Fibroblast of skin of left quadriceps (primary cell): Measurements from ENCODE around the gene CAPZA1.

Source experiments
- DNase-seq, 2 experiments: peaks; one replicate each; pipeline ENCODE4 v3.0.0-alpha.2; 2013; ENCODE audit warnings: low read depth in 2 of 2

The CAPZA1 gene

DNA sequence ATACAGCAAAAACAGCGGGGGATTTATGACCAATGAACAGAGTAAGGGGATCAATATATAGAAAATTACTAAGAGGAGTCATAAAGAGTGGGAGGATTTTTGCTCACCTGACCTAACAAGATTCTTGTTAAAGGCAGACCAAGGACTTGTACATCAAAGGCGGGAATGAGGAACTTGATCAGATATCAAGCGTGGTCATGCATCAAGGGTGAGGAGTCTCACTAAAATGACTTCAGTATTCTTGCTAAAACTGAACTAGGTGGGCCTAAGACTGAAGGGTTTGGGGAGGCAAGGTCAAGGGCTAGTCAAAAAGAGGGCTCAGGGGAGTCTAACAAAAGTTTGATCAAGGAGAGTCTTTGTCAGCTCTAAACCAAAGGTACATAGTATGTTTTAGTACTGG is 56.9 kb downstream of the CAPZA1 start:
- DNase-seq: no peak

DNA sequence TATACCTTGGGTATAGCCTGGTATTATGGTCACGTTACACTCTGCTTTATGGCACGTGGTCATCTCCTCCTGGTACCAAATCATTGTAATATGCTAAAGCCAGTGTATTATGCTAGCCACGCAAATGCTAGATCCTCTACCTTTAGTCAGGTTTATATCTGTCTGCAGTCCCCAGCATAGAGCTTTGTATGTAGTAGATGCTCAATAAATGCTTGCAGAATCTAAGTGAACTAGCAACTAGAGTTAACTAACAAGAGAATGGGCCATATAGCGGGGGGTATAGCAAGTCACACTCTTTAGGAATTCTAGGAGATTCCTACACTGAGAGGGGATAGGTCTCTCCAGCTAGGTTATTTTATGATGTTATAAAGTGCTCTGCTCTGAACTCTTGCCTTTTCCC is 57.9 kb downstream of the CAPZA1 start:
- DNase-seq: no peak

- no peak for DNase-seq
Observed at GRCh38 chr1:112678605-112679004, 59.0 kb downstream of the CAPZA1 start.

DNA sequence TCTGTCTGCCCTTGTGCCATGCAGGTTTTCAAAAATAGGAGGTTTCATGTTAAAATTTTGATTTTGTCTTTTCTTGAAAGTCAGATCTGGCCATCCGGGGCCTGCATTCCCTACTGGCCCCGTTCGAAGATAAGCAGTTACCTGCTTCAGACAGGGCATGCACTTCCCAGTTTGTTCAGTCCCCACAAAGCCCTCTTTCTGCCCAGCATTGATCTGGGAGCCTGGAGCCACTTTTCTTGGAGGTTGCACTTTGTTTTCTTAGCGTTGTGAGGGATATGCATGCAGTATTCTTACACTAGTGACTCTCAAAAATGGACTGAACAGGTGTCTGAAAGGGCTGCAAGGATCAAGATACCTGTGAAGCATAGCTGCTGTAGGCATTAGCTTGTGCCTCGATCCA is 66.3 kb downstream of the CAPZA1 start:
- no peak for DNase-seq

GRCh38 chr1:112686417-112686816 is 66.8 kb downstream of the CAPZA1 start:
- DNase-seq: no peak

DNA sequence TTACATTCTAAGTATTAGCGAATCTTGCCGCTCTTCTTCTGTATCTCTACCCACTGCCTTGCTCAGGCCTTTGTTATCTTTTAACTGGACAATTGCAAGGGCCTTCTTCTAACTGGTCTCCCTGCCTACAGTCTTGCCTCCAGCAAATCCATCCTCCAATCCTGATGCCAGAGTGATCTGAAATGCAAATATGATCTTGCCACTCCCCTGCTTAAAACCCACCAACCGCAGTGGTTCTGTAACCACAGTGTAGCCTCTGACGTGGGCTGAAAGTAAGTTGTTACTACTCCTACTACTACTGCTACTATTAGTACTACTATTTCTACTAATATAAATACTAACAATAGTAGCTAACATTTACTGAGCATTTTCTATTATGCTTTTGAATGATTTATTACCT is 67.2 kb downstream of the CAPZA1 start:
- no peak for DNase-seq

DNA sequence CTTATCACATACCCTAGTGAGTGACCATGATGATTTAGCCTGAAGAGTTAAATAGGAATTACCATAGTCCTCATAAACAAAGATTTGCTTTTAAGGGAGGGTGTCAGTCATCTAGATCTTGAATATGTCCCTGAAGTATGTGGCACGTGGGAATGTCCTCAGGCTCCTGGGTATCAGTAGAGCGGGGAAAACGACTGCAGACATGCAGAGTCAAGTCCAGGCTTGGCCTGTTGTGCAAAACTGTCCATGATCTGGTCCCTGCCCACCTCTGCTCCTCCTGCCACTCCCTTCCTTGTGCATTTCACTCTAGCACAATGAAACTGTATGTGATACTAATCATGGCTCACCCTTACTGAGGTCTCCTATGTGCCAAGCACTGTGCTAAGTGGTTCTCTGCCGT is 67.7 kb downstream of the CAPZA1 start:
- DNase-seq: no peak

GRCh38 chr1:112687785-112688496 is 68.3 kb downstream of the CAPZA1 start:
- no peak for DNase-seq

GRCh38 chr1:112688781-112689193 is 69.2 kb downstream of the CAPZA1 start:
- DNase-seq: no peak

GRCh38 chr1:112689196-112689841 is 69.7 kb downstream of the CAPZA1 start:
- DNase-seq: no peak

- DNase-seq: no peak
Observed at GRCh38 chr1:112689842-112690237, 70.2 kb downstream of the CAPZA1 start.

DNA sequence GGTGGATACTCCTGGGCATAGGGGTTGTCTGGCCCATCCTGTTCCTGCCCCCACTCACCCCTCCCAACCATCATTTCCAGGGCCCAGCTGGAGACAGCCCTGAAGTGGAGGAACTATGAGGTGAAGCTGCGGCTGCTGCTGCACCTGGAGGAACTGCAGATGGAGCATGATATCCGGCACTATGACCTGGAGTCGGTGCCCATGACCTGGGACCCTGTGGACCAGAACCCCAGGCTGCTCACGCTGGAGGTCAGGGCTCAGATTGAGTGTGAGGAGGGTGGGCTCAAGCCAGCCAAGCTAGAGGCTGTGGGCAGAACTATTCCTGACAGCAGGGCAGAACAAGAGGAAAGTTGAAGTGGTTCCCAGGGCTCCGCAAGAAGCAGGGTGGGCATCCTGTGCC is 73.0 kb downstream of the CAPZA1 start:
- DNase-seq: no peak

- DNase-seq: no peak
Observed at GRCh38 chr1:112693821-112694220, 74.2 kb downstream of the CAPZA1 start.

- no peak for DNase-seq
Observed at GRCh38 chr1:112694363-112694929, 74.8 kb downstream of the CAPZA1 start.

- DNase-seq: no peak
Observed at GRCh38 chr1:112695276-112695675, 75.6 kb downstream of the CAPZA1 start.

- no peak for DNase-seq
Observed at GRCh38 chr1:112696578-112697314, 77.1 kb downstream of the CAPZA1 start.

DNA sequence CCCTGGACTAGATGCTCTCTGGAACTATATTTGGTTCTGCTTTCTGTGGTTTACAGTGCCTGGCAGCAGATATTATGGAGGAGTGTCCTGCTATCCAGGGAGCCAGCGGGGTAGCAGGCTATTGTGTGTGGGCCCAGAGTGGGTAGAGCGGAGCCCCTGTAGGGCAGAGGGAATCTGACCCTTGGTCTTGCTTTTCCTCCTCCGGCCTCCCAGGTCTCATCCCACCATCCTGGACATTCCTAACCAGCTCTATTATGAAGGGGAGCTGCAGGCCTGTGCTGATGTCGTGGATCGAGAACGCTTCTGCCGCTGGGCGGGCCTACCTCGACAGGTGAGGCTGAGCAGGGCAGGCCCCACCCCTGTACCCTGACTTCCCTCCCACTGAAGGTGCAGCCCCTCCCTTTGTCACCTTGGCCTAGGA is 78.2 kb downstream of the CAPZA1 start:
- no peak for DNase-seq

DNA sequence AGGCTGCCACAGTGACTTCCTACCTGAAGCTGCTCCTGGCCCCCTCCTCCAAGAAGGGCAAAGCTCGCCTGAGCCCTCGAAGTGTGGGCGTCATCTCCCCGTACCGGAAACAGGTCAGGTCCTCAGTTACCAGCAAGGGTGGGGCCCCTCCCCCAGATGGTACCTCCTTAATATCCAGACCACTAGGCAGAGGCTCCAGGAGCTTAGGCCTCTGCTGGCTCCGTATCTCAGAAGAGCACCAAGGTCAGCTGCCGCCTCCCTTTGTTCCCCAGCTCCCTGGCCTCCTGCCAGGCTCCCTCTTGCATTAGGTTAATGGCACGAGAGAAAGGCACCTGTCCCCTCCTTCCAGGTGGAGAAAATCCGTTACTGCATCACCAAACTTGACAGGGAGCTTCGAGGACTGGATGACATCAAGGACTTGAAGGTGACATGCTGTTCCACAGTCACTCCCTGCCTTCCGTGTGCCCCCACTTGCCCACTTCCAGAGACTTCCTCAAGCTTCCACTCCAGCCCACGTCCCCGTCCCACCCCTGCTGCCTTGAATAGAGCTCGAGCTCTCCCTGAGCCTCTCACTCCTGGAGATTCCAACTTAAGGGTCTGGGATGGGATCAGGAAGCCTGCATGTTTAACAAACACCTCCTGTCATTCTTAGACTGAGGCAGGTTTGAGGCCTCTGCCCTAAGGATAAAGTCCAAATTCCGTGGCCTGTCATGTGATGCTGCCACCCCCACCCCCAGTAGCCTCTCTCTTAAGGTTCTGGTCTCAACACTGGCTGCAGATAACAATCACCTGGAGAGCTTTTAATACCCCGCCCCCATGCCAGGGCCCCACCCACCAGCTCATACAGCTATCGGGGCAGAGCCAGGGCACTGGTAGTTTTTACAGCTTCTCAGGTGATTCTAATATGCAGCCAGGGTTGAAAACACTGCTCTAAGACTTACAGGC is 79.0 kb downstream of the CAPZA1 start:
- no peak for DNase-seq

DNA sequence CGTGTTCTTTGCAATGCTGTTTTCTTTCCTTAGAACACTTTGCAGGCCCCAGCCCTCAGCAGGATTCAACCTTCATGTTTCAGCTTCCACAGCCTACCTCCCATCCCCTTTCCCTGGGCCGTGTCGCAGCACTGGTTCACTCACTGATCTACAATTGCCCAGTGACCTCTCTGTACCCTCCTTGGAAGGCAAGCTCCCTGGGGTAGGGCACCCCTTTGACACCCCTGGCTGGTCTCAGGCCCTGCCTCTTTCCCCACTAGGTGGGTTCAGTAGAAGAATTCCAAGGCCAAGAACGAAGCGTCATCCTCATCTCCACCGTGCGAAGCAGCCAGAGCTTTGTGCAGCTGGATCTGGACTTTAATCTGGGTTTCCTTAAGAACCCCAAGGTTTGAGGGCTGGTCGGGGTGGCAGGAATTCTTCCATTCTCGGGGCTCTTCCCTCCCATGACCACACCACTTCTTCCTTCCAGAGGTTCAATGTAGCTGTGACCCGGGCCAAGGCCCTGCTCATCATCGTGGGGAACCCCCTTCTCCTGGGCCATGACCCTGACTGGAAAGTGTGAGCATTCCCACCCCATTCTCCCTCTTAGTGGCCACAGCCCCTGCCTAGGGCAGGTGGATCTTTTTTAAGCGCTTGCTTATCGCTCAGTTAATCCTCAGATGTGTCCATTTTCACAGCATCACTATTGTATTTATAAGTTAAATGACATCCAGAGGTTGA is 80.0 kb downstream of the CAPZA1 start:
- DNase-seq: no peak

- peak; percentile 90 to 93 for DNase-seq
Observed at GRCh38 chr1:112700290-112701226, 80.9 kb downstream of the CAPZA1 start.
